Naive B cell (primary cell): ENCODE data around the gene ACY1. TPM values are rescaled to one million over a fixed set of nuclear protein-coding genes. Genes with fewer than 3 reads are reported as not detected.

Experiments
- polyA plus RNA-seq, 6 donors: library from polyadenylated mRNA; unstranded; fragments of 300-500 nt; fragmentation: Illumina TruSeq; gene quantifications; one replicate each; pipeline ENCODE4 v1.2.3, GENCODE V29; 2021; ENCODE audit warnings: low read depth in 6 of 6

Gene ACY1
- polyA plus RNA-seq, 6 donors from 2014 or later, result 15.2 to 23.1 (median 18.4) TPM

Other genes with a start within 250 kb of the ACY1 start
- gene IQCF6, start 204.3 kb upstream of the ACY1 start, polyA plus RNA-seq, result not detected
- not detected for gene IQCF2, start 121.9 kb upstream of the ACY1 start, polyA plus RNA-seq
- gene IQCF5, start 107.9 kb upstream of the ACY1 start, polyA plus RNA-seq, result not detected
- not detected for gene IQCF1, start 80.2 kb upstream of the ACY1 start, polyA plus RNA-seq
- 10 to 100 TPM; 16.5 to 29.9 (median 21.4) TPM for gene RRP9, start 41.6 kb upstream of the ACY1 start, polyA plus RNA-seq
- 1 to 10 TPM; 3.5 to 8.4 (median 4.5) TPM for gene PARP3, start 41.2 kb upstream of the ACY1 start, polyA plus RNA-seq
- gene GPR62, start 28.2 kb upstream of the ACY1 start, polyA plus RNA-seq, result not detected
- gene PCBP4, start 16.1 kb upstream of the ACY1 start, polyA plus RNA-seq, result 1 to 10 TPM; 3.0 to 5.7 (median 5.0) TPM
- gene ABHD14B, start 9.5 kb upstream of the ACY1 start, polyA plus RNA-seq, result 10 to 100 TPM; 60.4 to 65.8 (median 63.4) TPM
- gene ABHD14A, start 8.5 kb upstream of the ACY1 start, polyA plus RNA-seq, result 10 to 100 TPM; 32.9 to 66.0 (median 40.4) TPM
- gene RPL29, start 12.4 kb downstream of the ACY1 start, polyA plus RNA-seq, result 1,000 to 10,000 TPM in 5 of 6 donors, 100 to 1,000 TPM in 1; 871 to 1,582 (median 1,414) TPM
- under 1 TPM in 5 of 6 donors, not detected in 1; 0.11 to 0.82 (median 0.62) TPM for gene DUSP7, start 73.0 kb downstream of the ACY1 start, polyA plus RNA-seq
- gene POC1A, start 170.9 kb downstream of the ACY1 start, polyA plus RNA-seq, result 1 to 10 TPM; 1.2 to 4.9 (median 1.6) TPM
- 10 to 100 TPM; 10.3 to 25.6 (median 18.7) TPM for gene ALAS1, start 214.6 kb downstream of the ACY1 start, polyA plus RNA-seq
- gene TLR9, start 242.1 kb downstream of the ACY1 start, polyA plus RNA-seq, result 1 to 10 TPM in 5 of 6 donors, not detected in 1; 1.6 to 4.4 (median 3.8) TPM